OCI-M1 (cell line): ENCODE measurements around the gene ELMO1.
A peak's percentile ranks its signal among the peaks of the same experiment; 100 is the strongest.

ENCODE experiments used
- DNase-seq: peaks from one replicate; lab custom pipeline; 2025; lab: John Stamatoyannopoulos, UW

ELMO1 gene

DNA sequence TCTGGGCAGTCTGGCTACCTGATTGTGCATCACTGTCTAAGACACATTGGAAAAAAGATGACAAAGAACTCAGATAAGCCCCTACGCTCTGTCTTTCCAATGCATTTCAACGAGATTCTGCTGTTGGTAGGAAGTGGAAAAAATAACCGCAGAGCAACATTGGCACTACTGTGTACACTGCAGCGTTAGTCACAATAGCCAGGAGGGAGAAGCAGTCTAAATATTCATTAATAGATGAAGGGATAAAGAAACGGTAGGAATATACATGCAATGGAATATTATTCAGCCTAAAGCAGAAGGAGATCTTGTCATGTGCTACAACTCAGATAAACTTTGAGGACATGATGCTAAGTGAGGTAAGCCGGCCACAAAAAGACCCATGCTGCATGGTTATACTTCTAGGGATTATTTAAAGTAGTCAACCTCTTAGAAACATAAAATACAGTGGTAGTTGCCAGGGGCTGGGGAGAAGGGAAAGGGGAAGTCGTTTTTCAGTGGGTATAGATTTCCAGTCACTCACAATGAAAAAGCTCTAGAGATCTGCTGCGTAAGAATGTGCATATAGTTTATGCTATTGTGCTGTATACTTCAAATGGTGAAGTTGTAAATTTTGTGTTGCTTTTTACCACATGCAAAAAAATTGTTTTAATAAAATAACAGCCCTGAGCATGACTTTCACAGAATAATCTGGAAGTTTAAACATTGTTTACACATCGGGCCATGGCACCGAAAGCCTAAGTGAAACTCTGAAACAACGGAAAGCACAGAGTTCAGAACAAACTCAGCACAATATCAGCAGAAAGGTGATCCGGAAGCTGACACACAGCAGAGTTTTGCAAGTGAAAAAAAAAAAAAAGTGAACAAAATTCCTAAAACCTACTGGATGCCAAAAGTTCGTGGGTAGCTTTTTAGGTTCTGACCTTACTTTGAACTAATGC, 40.1 kb downstream of the ELMO1 start:
- peak; percentile 69 for DNase-seq

DNA sequence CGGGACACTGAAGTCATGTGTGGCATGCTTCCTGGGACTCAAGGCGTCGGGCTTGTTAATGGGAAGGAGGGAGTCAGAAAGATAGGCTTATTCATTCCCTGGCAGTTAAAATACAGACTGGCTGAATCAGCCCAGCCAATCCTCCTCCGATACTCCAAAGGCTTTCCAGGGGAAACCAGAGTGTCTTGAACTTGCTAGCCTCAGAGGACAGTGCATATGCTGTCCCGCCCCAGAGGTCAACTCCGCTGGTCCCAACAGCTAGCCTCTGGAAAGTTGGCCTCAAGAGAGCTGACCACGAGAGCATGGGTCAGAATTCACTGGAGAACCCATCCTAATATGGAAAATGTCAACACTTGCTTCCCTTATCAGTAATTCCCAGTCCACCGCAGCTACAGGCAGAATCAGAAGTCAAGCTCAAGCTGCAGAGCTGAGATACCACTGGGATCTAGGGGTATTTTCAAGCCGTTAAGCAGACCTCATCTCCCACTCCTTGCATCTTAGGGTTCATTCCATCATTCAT, 43.0 kb downstream of the ELMO1 start:
- peak; percentile 80 for DNase-seq

DNA sequence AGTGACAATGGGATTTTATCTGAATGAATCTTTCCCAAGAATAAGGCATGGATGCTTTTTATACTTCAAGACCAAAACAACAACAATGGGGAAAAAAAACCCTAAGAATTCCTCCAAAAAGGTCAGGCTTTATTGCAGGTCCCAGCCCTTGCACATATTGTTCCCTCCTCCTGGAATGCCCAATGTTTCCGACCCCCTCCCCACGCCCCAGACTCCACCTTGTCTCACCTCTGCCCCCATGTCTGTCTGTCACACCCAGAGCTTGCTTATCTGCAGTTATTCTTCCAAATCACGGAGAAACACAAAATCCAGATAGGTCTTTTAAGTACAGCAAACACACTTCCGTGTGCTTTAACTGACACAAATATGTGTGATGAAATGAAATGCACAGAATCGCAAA, 43.5 kb downstream of the ELMO1 start:
- DNase-seq: no peak

DNA sequence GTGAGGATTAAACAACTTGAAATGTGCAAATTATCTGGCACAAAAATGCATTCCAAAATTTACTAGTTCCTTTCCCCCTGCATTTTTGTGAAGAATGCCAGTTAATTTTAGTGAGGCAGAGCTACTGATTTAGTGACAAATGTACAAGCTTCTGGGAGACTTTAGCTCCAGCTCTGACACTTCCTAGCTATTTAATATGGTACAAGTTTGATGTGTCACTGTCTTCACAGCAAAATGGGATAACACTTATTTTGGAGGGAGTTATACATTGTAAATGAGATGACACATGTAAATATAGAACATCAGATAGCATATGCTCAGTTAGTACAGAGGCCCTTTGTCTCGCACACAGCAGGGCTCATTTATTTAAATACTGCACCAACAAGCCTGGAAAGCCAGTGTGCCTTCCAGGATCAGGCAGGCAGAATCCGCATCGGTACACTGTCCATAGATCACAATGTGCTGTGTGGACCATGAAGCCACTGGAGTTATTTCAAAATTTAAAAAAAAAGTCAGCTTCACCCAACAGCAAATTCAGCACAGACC, 48.7 kb downstream of the ELMO1 start:
- no peak for DNase-seq

GRCh38 chr7:37398403-37398802, 50.3 kb downstream of the ELMO1 start:
- no peak for DNase-seq

GRCh38 chr7:37395618-37396259, 52.9 kb downstream of the ELMO1 start:
- no peak for DNase-seq

GRCh38 chr7:37394158-37394557, 54.5 kb downstream of the ELMO1 start:
- no peak for DNase-seq

DNA sequence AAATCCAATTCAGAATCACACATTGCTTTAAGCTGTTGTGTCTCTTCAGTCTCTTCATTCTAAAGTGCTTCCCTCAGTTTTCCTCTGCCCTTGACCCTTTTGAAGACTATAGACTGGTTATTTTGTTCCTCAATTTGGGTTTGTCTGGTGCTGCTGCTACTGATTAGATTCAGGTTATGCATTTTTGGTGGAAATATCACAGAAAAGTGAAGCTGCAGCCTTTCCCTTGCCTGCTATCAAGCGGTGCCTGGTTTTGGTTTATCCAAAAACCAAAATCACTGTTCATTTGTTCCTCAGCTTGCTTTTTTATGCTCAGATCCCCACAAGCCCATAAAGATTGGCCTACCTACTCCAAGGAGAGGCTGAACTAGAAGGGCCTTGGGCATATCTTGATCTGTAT, 55.2 kb downstream of the ELMO1 start:
- peak; percentile 52 for DNase-seq

DNA sequence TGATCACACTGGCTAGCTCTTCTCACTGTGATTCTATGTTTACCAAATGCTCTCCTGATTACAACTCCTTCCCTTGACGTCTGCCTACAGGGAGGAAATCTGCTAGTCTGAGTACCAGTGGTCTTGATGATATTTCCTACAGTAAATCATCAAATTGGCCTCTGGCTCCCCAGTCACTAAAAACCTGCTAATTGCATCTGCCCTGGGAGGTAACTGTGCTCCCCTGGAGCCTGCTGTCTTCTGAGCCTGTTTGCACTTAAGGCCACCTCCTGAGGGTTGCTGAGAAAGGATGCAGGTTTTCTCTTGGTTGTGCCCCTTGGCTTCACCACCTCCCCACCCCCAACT, 56.0 kb downstream of the ELMO1 start:
- no peak for DNase-seq

GRCh38 chr7:37391791-37392672, 56.6 kb downstream of the ELMO1 start:
- DNase-seq: peak; percentile 82

GRCh38 chr7:37390114-37390513, 58.5 kb downstream of the ELMO1 start:
- DNase-seq: no peak

- DNase-seq: no peak
Observed at GRCh38 chr7:37388811-37389210, 59.9 kb downstream of the ELMO1 start.

GRCh38 chr7:37385787-37386186, 62.9 kb downstream of the ELMO1 start:
- no peak for DNase-seq

GRCh38 chr7:37382546-37383088, 66.0 kb downstream of the ELMO1 start:
- DNase-seq: no peak

GRCh38 chr7:37380831-37381230, 67.8 kb downstream of the ELMO1 start:
- no peak for DNase-seq

- DNase-seq: no peak
Observed at GRCh38 chr7:37379546-37380277, 69.0 kb downstream of the ELMO1 start.

DNA sequence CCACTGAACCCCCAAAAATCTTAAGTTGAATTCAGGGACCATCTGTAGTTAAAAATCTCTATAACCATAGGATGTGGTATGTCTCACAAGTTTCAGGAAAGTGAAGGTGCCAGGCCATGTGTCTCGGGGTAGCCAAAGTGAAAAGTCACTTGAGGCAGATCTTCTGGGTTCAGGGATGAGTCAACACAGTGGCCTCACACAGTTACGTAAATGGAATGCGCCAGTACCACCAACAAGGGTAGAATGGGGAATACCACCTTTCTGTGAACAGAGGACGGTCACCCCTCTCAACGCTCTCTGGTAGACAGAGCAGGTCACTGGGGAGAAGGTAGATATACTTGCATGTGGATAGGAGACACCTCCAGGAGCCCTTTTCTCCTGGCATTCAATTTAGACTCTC, 71.4 kb downstream of the ELMO1 start:
- no peak for DNase-seq

- no peak for DNase-seq
Observed at GRCh38 chr7:37376386-37376785, 72.3 kb downstream of the ELMO1 start.

DNA sequence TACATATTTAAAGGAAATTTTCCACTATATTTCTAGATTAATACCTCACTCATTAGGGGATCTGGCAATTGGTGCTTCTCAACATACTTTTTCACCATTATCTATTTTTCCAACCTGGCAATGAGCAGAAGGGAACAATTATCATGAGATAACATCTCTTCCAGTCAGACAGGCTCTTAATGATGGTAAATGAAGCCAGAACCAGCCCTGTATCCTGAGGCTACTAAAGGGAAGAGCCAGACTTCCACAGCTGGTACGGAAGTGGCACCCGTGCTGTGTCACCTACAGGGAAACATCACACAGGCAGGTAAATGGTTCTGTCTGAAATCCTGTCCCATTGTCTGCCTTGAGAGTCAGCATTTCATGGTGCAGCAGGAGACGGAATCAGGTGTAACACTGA, 75.9 kb downstream of the ELMO1 start:
- DNase-seq: no peak

- no peak for DNase-seq
Observed at GRCh38 chr7:37371755-37372154, 76.9 kb downstream of the ELMO1 start.

DNA sequence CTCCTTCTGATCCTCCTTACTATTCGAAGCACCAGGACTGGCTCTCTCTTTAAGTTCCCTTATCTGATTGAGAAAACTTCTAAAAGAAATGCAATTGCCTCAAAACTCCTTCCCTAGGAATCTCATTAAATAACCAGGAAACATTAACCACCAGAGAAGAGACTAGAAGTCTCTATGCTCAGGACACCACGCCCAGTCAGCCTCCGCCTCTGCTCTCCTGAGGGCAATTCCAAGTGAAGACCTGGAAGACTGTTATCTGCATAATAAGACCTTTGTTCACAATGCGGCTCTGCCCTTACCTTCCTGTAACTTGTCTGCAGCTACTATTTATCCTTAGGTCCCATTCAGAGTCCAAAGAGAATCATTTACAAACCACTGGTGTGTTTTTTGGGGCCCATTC, 78.8 kb downstream of the ELMO1 start:
- DNase-seq: no peak
